T-helper 17 cell (primary cell): ENCODE data around the gene VGLL4. TPM values are rescaled to one million over a fixed set of nuclear protein-coding genes. Genes with fewer than 3 reads are reported as not detected.

Source experiments
- ATAC-seq: fragments of 150-1000 bp; cut with Tn5 transposase; 2 replicates; pipeline ENCODE4 v1.10.0; 2021; ENCODE audit warnings: mild to moderate bottlenecking, moderate library complexity
- DNase-seq, 3 donors: peaks; one replicate each; pipeline versions ENCODE4 v3.0.0 to v3.0.0-alpha.2; 2020 to 2021
- H3K9me3 ChIP-seq: one replicate; pipeline ENCODE4 v1.7.0; 2013; ENCODE audit warnings: low read length, mild to moderate bottlenecking; ENCODE audit not compliant: control insufficient read depth, poor library complexity, severe bottlenecking
- H3K27ac Mint-ChIP-seq: one replicate; pipeline ENCODE4 v1.8.0; 2022; ENCODE audit warnings: mild to moderate bottlenecking, moderate library complexity, mixed read lengths
- H3K27me3 Mint-ChIP-seq: one replicate; pipeline ENCODE4 v1.8.0; 2022; ENCODE audit warnings: mixed read lengths
- H3K36me3 Mint-ChIP-seq: one replicate; pipeline ENCODE4 v1.8.0; 2022; ENCODE audit warnings: low read depth, mixed read lengths
- H3K4me1 Mint-ChIP-seq: one replicate; pipeline ENCODE4 v1.8.0; 2022; ENCODE audit warnings: mild to moderate bottlenecking, mixed read lengths
- H3K4me3 Mint-ChIP-seq: one replicate; pipeline ENCODE4 v1.8.0; 2022; ENCODE audit warnings: mild to moderate bottlenecking, moderate library complexity, mixed read lengths
- total RNA-seq, 4 donors: library from RNA in 2 of 4; stranded (reverse) in 2 of 4; gene quantifications; one replicate each; pipeline ENCODE4 v1.2.3 and lab custom pipeline; 2022 to 2026

The VGLL4 gene
- total RNA-seq, 2 donors from 2014 or later, result 18.7 to 20.2 TPM

DNA sequence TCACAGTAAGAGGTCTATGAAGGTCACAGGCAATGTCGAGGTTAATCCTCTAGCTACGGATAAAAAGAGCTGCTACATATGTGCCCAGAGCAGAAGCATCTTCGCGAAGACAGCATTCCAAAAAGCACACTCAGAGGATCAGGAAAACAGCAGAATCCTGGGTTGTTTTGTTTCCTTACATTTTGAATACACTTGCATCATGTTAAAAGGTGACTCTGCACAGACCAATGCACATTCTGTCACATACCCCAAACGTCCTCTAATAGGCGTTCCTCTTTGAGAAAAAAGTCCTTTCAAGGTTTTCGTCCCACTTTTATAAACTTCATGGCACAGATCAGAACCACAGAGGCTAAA, 52.7 kb downstream of the VGLL4 start:
- Mint-ChIP-seq H3K36me3 (peaks cover 6% of the 10 kb centered on the region), H3K27me3 (no peaks in the 10 kb centered on the region), H3K27ac (no peak overlapping the region), H3K4me1 (peaks cover 29% of the 10 kb centered on the region), H3K4me3 (no peak overlapping the region)
- DNase-seq (no peak), ATAC-seq (no peak)
- no peaks in the 10 kb centered on the region for H3K9me3 ChIP-seq

DNA sequence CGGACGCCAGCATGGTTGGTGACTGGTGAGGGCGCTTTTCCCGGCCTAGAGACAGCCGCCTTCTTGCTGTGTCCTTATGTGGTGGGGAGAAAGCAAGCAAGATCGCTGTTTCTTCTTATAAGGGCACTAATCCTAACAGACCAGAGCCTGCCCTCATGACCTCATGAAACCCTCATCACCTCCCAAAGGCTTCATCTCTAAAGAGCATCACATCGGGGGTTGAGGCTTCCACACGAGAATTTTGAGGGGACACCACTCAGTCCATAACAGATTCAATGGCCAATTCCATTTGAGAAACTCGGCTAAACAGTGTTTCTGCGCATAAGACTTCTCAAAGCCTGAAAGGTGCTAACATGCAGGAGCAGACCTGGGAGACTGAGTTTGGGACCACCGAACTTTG, 54.0 kb downstream of the VGLL4 start:
- Mint-ChIP-seq H3K4me1 (peaks cover 38% of the 10 kb centered on the region), H3K27ac (no peak overlapping the region)

DNA sequence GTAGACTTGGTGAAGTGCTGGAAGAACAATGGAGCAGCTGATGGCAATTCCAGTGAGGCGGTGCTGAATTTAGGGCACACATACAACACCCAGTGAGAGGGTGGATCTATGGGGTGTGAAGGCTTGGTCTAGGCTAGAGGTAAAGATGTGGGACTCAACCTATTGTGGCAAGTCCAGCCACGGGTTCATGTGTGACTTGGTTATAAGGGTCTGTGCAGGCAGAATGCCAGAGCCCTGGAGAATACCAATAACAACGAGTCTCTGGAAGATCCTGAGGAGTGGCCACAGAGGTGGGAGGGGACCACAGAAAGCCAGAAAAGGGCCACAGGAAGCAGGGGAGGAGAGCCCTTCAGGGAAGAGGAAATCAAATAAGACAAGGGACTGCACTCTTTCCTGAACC, 55.0 kb downstream of the VGLL4 start:
- H3K4me3 Mint-ChIP-seq, result no peak overlapping the region
- peaks cover 45% of the 10 kb centered on the region for H3K4me1 Mint-ChIP-seq
- peaks cover 6% of the 10 kb centered on the region for H3K36me3 Mint-ChIP-seq

More for the DNA sequence above, 54.0 kb downstream of the VGLL4 start:
- DNase-seq (no peak), ATAC-seq (no peak)
- Mint-ChIP-seq H3K27me3 (no peaks in the 10 kb centered on the region), H3K4me3 (no peak overlapping the region), H3K36me3 (peaks cover 6% of the 10 kb centered on the region)
- H3K9me3 ChIP-seq, result no peaks in the 10 kb centered on the region

DNA sequence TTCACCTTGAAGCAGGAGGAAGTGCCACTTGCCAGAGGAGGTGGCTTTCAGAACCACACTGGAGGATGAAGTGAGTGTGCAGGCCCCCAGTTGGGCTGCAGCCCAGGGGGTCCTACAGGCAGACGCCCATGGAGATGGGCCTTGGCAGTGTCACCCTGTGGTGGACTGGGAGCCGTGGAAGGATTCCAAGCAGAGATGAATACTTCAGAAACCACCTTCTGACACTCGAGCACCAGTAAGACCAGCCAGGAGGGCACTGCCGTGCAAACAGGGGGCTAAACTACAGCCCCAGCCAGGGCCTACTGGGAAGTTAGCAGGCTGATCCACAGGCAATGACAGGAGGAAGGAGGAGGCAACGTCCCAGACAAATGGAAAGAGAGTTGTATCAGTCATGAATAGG, 55.4 kb downstream of the VGLL4 start:
- H3K4me3 Mint-ChIP-seq, result no peak overlapping the region
- peaks cover 5% of the 10 kb centered on the region for H3K36me3 Mint-ChIP-seq
- no peak for DNase-seq
- H3K9me3 ChIP-seq, result no peaks in the 10 kb centered on the region
- peaks cover 46% of the 10 kb centered on the region for H3K4me1 Mint-ChIP-seq
- H3K27ac Mint-ChIP-seq, result no peak overlapping the region
- ATAC-seq, result no peak
- no peaks in the 10 kb centered on the region for H3K27me3 Mint-ChIP-seq

More for the DNA sequence above, 55.0 kb downstream of the VGLL4 start:
- H3K9me3 ChIP-seq, result no peaks in the 10 kb centered on the region
- Mint-ChIP-seq H3K27me3 (no peaks in the 10 kb centered on the region), H3K27ac (no peak overlapping the region)
- ATAC-seq, result no peak
- no peak for DNase-seq

DNA sequence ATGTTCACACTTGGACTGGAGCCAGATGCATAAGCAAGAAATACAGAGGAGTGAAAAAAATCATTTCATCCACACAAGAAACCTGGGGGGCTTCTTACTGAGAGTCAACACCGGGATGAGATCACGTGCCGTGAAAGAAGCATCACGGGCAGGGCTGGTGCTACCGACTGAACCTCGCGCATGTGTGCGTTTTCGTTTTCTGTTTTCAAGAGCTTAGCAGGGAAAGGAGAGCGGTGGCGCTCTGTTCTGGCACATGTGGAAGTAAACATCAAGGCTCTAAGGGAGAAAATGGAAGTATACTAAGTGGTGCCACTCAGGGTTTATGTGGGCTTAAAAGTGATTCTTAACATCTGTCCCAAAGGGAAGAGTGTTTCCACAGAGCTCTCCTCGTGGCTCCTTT, 55.9 kb downstream of the VGLL4 start:
- Mint-ChIP-seq H3K4me3 (no peak overlapping the region), H3K27ac (no peak overlapping the region), H3K36me3 (peaks cover 3% of the 10 kb centered on the region), H3K4me1 (peaks cover 47% of the 10 kb centered on the region), H3K27me3 (no peaks in the 10 kb centered on the region)
- no peak for DNase-seq
- H3K9me3 ChIP-seq, result no peaks in the 10 kb centered on the region
- ATAC-seq, result no peak

DNA sequence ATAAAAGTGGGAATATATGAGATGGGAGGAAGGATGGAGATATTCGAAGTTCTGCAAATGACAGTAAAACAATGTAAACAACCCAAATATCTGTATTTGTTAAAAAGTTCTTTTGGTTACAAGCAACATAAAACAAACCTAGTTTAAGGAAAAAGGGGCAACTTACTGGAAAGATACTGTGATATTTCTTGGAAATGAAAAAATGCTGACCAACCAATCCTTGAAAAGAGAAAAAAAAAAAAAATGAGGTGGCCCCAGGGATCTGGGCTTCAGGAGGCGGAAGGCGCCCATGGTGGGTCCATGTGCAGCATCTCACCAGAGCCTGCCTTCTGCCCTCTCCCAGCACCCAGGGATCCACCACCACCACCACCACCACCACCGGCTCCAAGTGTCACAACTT, 59.1 kb downstream of the VGLL4 start:
- no peak for DNase-seq
- no peaks in the 10 kb centered on the region for H3K9me3 ChIP-seq
- peaks cover 54% of the 10 kb centered on the region for H3K4me1 Mint-ChIP-seq
- no peak overlapping the region for H3K4me3 Mint-ChIP-seq
- no peaks in the 10 kb centered on the region for H3K27me3 Mint-ChIP-seq
- H3K36me3 Mint-ChIP-seq, result peaks cover 3% of the 10 kb centered on the region
- no peak for ATAC-seq
- no peak overlapping the region for H3K27ac Mint-ChIP-seq

DNA sequence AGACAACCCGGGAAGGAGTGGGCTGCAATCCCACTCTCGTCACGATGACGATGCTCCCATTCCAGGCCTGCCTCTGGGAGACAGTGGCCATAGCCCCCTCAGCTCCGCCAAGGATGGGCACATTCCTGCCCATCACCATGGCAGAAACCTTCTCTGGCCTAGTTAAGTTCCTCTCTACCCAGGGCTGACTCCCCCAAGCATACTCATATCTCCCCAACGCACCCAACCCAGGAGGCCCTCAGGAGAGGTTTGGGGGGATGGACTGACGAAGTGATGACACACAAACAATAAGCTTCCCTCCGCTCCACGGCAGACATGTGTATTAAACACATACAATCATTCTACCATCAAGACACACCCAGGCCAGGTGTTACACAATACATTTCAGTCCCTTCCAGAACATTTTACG, 60.1 kb downstream of the VGLL4 start:
- Mint-ChIP-seq H3K4me3 (no peak overlapping the region), H3K4me1 (peaks cover 48% of the 10 kb centered on the region), H3K27ac (peak overlapping the region; percentile 88), H3K36me3 (peaks cover 3% of the 10 kb centered on the region), H3K27me3 (no peaks in the 10 kb centered on the region)
- DNase-seq, result no peak
- no peak for ATAC-seq
- H3K9me3 ChIP-seq, result no peaks in the 10 kb centered on the region

DNA sequence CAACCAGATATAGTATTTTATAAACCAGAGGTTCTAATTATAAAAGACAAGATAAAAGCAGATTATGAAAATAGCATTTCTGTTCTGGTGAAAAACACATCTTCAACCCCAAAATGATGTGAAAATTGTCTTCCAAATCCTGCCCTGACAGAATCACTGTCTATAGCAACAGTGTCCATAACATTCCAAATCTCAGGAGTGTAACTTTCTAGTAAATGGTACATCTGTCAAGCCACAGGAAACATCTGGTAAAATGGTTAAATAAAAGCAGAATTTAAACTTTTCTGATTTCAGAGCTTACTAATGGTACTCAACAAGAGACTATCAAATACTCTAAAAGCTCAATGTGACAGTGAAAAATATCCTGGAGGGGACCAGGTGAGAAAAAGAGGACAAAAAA, 60.5 kb downstream of the VGLL4 start:
- H3K4me1 Mint-ChIP-seq, result peaks cover 45% of the 10 kb centered on the region

DNA sequence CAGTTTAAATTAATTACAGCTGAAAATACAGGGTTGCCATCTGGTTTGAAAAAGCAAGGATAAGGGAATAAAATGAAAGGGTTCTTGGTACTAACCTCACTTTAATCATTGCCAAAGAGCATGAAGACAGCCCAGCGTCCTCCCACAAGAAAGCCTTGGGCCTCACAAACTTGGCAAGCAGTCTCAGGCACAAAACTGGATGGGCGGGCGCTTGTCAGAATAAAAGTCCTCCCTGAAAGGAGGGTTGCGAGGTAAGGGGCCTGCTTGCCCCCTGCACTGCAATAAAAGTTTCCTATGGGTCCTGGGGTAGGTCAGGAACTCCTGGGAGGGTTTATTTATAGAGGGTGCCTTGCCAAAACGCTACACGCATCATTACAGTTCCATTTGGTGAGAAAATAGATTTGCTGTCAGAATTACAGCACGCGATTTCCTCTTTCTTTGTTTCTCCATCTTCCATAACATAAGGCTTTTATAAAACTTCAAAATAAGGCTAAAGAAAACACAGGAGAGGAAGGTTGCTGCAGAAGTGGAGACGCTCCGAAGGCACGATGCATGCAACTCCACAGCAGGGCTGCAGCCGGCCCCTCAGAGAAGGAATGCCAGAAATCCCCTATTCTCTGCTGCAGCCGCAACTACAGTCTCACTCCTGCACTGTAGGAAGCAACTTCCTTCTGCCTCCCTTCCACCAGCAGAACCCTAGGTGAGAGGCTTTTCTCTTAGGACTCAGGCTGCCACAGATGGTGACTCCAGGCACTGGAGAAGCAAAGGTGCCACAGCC, 61.3 kb downstream of the VGLL4 start:
- Mint-ChIP-seq H3K27ac (peak overlapping the region; percentile 88), H3K4me1 (peaks cover 45% of the 10 kb centered on the region), H3K4me3 (no peak overlapping the region), H3K36me3 (no peaks in the 10 kb centered on the region), H3K27me3 (no peaks in the 10 kb centered on the region)
- no peak for DNase-seq
- no peaks in the 10 kb centered on the region for H3K9me3 ChIP-seq
- no peak for ATAC-seq

More for the DNA sequence above, 60.5 kb downstream of the VGLL4 start:
- no peak for DNase-seq
- Mint-ChIP-seq H3K36me3 (peaks cover under 1% of the 10 kb centered on the region), H3K27ac (peak overlapping the region; percentile 88), H3K27me3 (no peaks in the 10 kb centered on the region), H3K4me3 (no peak overlapping the region)
- H3K9me3 ChIP-seq, result no peaks in the 10 kb centered on the region
- ATAC-seq, result no peak

DNA sequence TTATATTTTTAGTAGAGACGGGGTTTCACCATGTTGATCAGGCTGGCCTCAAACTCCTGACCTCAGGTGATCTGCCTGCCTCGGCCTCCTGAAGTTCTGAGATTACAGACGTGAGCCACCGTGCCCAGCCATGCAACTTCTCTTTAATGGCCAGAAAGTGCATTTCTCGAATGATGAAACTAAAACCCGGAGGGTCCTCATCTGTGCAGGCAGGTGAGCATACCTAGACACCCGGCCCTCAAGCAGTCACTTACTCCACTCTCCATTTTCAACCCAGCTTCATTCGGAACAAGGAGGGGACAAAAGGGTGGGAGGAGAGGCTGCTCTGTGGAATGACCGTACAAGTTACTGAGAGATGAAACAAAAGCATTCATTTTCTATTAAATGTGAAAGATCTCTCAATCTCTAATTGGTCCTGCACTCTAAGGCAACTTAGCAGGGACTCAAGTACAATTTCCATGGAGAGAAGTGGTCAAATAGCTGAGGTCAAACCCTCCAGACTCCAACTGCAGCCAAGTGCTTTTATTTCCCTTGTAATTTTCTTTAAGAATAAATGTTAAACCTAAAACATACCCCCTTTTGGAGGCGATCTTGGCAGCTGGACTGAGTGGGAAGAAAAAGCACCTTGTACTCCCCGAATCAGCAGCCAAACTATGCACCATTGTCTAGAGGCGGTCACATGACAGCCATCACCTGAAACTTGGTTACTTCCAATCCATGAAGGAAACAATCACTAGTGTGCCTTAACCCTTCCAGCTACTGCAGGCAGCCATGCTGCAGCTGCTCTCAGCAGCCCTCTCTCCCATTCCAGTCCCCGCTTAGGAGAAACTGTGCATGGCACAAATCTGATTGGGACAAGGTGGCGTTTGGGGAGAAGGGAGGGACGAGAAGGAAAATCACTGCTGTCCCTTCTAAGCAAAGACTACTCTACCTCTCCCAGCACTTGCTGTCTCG, 62.2 kb downstream of the VGLL4 start:
- H3K4me3 Mint-ChIP-seq, result no peak overlapping the region
- H3K27ac Mint-ChIP-seq, result no peak overlapping the region
- peaks cover 46% of the 10 kb centered on the region for H3K4me1 Mint-ChIP-seq
- no peaks in the 10 kb centered on the region for H3K36me3 Mint-ChIP-seq
- H3K9me3 ChIP-seq, result no peaks in the 10 kb centered on the region
- DNase-seq (no peak), ATAC-seq (no peak)
- H3K27me3 Mint-ChIP-seq, result no peaks in the 10 kb centered on the region

DNA sequence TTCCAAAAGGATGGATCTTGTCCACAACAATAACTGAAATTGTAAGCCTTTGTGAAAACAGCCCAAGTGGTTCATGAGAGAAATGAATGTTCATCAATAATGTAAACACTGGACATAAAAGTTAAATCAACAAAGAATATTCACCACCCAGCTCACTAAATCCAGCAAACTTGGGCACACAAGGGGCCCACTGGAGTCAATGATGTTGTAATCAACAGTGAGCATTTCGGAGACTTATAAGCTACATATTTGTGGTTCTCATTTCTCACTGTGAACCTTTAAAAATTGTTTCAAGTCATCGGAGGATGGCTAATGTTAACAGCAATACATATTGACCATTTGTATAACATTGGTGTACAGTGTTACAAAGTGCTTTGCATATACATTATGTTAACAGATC, 63.1 kb downstream of the VGLL4 start:
- peaks cover 39% of the 10 kb centered on the region for H3K4me1 Mint-ChIP-seq
- no peak for ATAC-seq
- no peaks in the 10 kb centered on the region for H3K27me3 Mint-ChIP-seq
- no peak for DNase-seq
- H3K4me3 Mint-ChIP-seq, result no peak overlapping the region
- no peaks in the 10 kb centered on the region for H3K36me3 Mint-ChIP-seq
- no peaks in the 10 kb centered on the region for H3K9me3 ChIP-seq
- H3K27ac Mint-ChIP-seq, result no peak overlapping the region

DNA sequence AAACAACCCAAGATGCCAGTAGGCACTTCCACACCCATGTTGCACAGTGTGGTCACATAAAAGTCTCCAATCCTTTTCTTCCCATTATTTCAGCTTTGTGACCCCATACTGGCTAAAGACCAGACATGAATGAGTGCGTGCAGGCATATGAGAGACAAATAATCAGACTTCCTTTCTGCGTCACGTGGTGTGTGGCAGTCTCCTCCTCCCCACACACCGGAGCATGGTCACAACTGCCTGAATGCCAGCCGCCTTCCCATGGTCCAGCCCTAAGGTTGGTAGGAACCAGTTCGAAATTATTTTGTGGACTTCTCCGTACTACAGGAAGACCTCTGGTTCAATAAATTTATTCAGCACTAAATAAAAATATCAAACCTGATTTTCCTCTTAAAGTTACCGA, 65.5 kb downstream of the VGLL4 start:
- Mint-ChIP-seq H3K4me3 (no peak overlapping the region), H3K4me1 (peaks cover 26% of the 10 kb centered on the region), H3K27ac (no peak overlapping the region), H3K36me3 (peaks cover 3% of the 10 kb centered on the region), H3K27me3 (no peaks in the 10 kb centered on the region)
- H3K9me3 ChIP-seq, result no peaks in the 10 kb centered on the region
- DNase-seq, result no peak
- ATAC-seq, result no peak

DNA sequence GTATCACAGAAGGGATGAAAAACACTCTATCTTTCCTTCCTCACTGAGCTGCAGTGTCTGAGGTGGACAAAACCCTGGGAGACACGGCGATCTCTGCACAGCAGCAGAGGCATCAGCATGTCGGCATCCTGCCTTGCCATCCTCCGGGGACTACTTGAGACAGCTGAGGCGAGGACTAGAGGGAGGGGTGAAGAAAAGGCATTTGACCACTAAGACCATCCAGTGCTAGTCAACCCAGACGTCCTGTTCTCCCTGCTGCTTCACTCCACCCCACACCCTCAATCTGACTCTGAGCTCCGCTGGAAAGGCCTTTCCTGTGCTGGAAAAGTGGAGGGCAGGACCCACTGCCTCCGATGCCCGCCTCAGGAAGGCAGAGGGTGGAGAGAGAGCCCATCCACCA, 67.3 kb downstream of the VGLL4 start:
- no peaks in the 10 kb centered on the region for H3K27me3 Mint-ChIP-seq
- peak overlapping the region; percentile 63 for H3K27ac Mint-ChIP-seq
- no peak for ATAC-seq
- H3K4me3 Mint-ChIP-seq, result no peak overlapping the region
- H3K9me3 ChIP-seq, result no peaks in the 10 kb centered on the region
- H3K4me1 Mint-ChIP-seq, result peaks cover 20% of the 10 kb centered on the region
- H3K36me3 Mint-ChIP-seq, result peaks cover 3% of the 10 kb centered on the region
- no peak for DNase-seq
